ENCODE data around the gene SH2D7. TPM values are rescaled to one million over a fixed set of nuclear protein-coding genes. Genes with fewer than 3 reads are reported as not detected.
A peak's percentile ranks its signal among the peaks of the same experiment; 100 is the strongest.

The SH2D7 gene
- total RNA-seq, 1 experiment from 2014 or later, result not detected

GRCh38 chr15:78073046-78073787 is 19.1 kb upstream of the SH2D7 start:
- Histone ChIP-seq H3K27ac (ENCODE audit: low read length) (peak overlapping the region; percentile 82), H3K4me1 (ENCODE audit: control insufficient read depth, insufficient read depth, low read length) (peaks cover 64% of the 10 kb centered on the region), H3K4me3 (ENCODE audit: low read depth in 2 of 2, low read length in 2 of 2) (no peak overlapping the region), H3K9me3 (ENCODE audit: control insufficient read depth, insufficient read depth, low read depth, low read length) (no peaks in the 10 kb centered on the region), H3K36me3 (ENCODE audit: control insufficient read depth, insufficient read depth, low read length) (no peaks in the 10 kb centered on the region), H3K27me3 (ENCODE audit: control insufficient read depth, insufficient read depth, low read length) (no peaks in the 10 kb centered on the region)
- no TSS peak for BruUV-seq (replicated peaks)
- no peak for TF ChIP-seq CTCF (IDR thresholded peaks at IDR 0.05)
- TF ChIP-seq SIN3A (IDR thresholded peaks at IDR 0.05; ENCODE audit: borderline replicate concordance, insufficient read depth, low read depth, low read length), result no peak
- TF ChIP-seq POLR2AphosphoS5 (IDR thresholded peaks at IDR 0.05; ENCODE audit: low read depth, low read length), result no peak
- TF ChIP-seq REST (IDR thresholded peaks at IDR 0.05; ENCODE audit: insufficient read depth in 1 of 2, low read depth in 2 of 2, low read length in 1 of 2), result no peak
- TF ChIP-seq TCF7L2 (IDR thresholded peaks at IDR 0.05; ENCODE audit: low read depth, low read length), result no peak
- CTCF ChIA-PET, result interaction anchor here (1.2 kb wide), 1 partner anchor 16 kb away, joined by 4 read pairs; no protein-coding TSS in a partner anchor
- DNase-seq (ENCODE audit: low read depth, low spot score) (no peak), ATAC-seq (no peak)
- POLR2A ChIA-PET, result no interaction called here
- intact Hi-C loops (cut with micrococcal nuclease; ENCODE audit: unreplicated experiment), result no loop called here
- in situ Hi-C loops (cut with HindIII; ENCODE audit: low pct_unique_long_range_greater_than_20kb, low sequenced_read_pairs), result no loop called here

GRCh38 chr15:78075490-78076230 is 16.7 kb upstream of the SH2D7 start:
- Histone ChIP-seq H3K4me1 (ENCODE audit: control insufficient read depth, insufficient read depth, low read length) (peaks cover 40% of the 10 kb centered on the region), H3K27ac (ENCODE audit: low read length) (peak overlapping the region; percentile 90), H3K36me3 (ENCODE audit: control insufficient read depth, insufficient read depth, low read length) (no peaks in the 10 kb centered on the region), H3K9me3 (ENCODE audit: control insufficient read depth, insufficient read depth, low read depth, low read length) (no peaks in the 10 kb centered on the region), H3K4me3 (ENCODE audit: low read depth in 2 of 2, low read length in 2 of 2) (peak overlapping the region; percentile 67 to 89), H3K27me3 (ENCODE audit: control insufficient read depth, insufficient read depth, low read length) (no peaks in the 10 kb centered on the region)
- intact Hi-C loops (cut with micrococcal nuclease; ENCODE audit: unreplicated experiment), result no loop called here
- in situ Hi-C loops (cut with HindIII; ENCODE audit: low pct_unique_long_range_greater_than_20kb, low sequenced_read_pairs), result no loop called here
- no peak for TF ChIP-seq TCF7L2 (IDR thresholded peaks at IDR 0.05; ENCODE audit: low read depth, low read length)
- no peak for TF ChIP-seq SIN3A (IDR thresholded peaks at IDR 0.05; ENCODE audit: borderline replicate concordance, insufficient read depth, low read depth, low read length)
- TF ChIP-seq REST (IDR thresholded peaks at IDR 0.05; ENCODE audit: insufficient read depth in 1 of 2, low read depth in 2 of 2, low read length in 1 of 2), result no peak
- no peak for TF ChIP-seq POLR2AphosphoS5 (IDR thresholded peaks at IDR 0.05; ENCODE audit: low read depth, low read length)
- no peak for TF ChIP-seq CTCF (IDR thresholded peaks at IDR 0.05)
- ATAC-seq, result peak; percentile 68
- CTCF ChIA-PET, result interaction anchor here (1.3 kb wide), 1 partner anchor 8 kb away, joined by 3 read pairs; no protein-coding TSS in a partner anchor
- POLR2A ChIA-PET, result interaction anchor here (0.7 kb wide), 1 partner anchor 41 kb away, joined by 3 read pairs; no protein-coding TSS in a partner anchor
- DNase-seq (ENCODE audit: low read depth, low spot score), result no peak
- no TSS peak for BruUV-seq (replicated peaks)

Data from Panc1 (cell line).